ENCODE results near the gene CWC22.
"Not testable (repeated sequence)": the region's sequence is repeated elsewhere in the genome, so short reads cannot be mapped to it uniquely, and the experiment has no call there.

The CWC22 gene

GRCh38 chr2:180006781-180007579 lies at the start of gene CWC22:
Gene CWC22, minus strand, starts transcription at chr2:180007297. Its CDS starts 13,956 bp downstream, at chr2:179993341.
- DNase-seq, result peak; percentile 26 to 97 (median 86)

DNA sequence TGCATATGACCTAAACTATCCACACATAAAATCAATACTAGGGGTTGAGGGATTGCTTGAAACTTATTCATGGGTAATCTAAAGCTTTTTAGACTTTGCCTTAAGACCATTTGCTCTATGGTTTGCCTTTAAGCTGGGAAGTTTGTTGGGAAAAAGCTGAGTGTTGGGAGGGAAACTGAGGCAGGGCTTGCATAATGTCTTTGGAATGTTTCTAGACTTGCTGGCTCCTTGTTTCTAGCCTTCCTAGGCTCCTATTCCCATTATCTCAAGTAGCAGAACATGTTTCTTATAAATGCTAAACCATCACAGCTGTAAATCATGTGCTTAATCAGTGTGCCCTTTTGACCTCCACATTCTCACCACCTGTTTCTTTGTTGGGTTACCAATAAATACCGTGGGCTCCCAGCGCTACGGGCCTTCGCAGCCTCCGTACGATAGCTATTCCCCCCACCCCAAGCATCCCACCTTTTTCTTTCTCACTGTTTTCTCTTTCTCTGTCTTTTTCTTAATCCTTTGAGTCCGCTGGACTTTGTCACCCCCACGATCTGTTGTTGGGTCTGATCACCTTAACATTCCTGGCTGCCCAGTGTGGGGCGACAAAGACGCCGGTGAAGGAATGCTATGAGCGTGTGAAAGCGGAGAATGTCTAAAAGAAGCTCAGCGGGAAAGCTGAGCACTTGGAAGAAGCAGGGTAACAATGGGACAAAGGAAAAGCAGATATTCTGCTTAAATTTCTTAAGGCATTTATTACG lies 49.4 kb upstream of the CWC22 start:
- DNase-seq, result no peak

- DNase-seq, result not testable (repeated sequence)
Measured at GRCh38 chr2:180054576-180054975, 47.5 kb upstream of the CWC22 start.

DNA sequence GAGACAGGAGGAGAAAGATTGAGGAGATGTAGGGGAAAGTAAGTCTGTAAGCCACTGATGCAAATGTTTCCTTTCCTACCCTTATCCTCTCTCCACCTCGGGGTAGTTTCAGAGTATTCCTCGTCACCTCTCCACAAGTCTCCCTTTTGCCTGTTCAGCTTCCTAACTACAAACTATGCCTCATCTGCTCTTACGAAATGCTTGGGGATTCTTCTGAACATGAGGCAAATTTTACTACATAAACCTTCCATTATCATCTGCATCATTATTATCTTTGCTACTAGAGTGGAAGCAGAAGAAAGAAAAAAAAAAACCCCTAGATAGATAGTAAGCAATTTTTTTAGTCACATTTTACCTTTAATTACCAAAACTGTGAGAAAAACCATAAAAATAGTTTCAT lies 43.1 kb upstream of the CWC22 start:
- DNase-seq, result no peak

DNA sequence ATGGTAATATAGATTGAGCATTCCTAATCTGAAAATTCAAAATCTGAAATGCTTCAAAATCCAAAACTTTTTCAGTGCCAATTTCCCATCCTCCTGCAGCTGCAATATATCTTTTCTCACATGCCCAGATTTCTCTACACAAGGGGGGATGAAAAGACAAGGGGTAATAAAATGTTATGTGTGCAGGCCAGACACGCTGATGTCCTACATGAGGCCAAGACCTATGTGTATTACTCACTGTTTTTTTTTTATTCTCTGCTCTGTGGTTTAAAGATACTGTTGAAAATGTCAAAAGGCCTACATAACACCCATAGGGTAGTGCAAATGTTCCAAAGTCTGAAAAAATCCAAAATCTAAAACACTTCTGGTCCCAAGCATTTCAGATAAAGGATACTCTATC lies 41.2 kb upstream of the CWC22 start:
- DNase-seq, result no peak

DNA sequence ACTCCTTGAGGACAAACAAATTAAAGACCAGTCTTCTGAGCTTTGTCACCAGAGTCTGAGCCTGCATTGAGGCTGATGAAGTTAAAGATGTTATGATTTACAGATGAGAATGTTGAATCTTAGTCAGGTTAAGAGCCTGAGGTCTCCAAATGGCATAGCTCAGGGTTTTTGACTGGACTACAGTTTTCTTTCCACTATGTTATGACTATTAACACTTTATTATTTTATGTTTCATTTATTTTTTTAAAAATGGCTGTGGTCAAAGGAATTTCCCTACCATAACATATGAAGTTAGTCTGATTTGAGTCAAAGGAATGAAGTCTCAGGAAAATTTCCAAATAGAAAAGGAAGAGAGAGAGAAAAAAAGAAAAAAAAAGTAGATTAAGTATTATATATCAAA lies 39.7 kb upstream of the CWC22 start:
- no peak for DNase-seq

- DNase-seq, result no peak
Measured at GRCh38 chr2:180046202-180046601, 39.1 kb upstream of the CWC22 start.

GRCh38 chr2:180040146-180040925 lies 33.2 kb upstream of the CWC22 start:
- no peak for DNase-seq

- no peak for DNase-seq
Measured at GRCh38 chr2:180038997-180039396, 31.9 kb upstream of the CWC22 start.

GRCh38 chr2:180033993-180034894 lies 27.1 kb upstream of the CWC22 start:
- DNase-seq, result no peak

DNA sequence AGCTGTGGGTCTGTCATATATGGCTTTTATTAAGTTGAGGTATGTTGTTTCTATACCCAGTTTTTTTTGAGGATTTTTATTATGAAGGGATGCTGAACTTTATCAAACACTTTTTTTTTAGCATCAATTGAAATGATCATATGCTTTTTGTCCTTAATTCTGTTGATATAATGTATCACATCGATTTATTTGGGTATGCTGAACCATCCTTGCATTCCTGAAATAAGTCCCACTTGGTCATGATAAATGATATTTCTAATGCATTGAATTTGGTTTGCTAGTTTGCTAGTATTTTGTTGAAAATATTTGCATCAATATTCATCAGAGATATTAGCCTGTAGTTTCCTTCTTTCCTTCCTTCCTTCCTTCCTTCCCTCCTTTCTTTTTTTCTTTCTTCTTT lies 22.5 kb upstream of the CWC22 start:
- no peak for DNase-seq

- DNase-seq, result no peak
Measured at GRCh38 chr2:180021850-180022249, 14.8 kb upstream of the CWC22 start.

DNA sequence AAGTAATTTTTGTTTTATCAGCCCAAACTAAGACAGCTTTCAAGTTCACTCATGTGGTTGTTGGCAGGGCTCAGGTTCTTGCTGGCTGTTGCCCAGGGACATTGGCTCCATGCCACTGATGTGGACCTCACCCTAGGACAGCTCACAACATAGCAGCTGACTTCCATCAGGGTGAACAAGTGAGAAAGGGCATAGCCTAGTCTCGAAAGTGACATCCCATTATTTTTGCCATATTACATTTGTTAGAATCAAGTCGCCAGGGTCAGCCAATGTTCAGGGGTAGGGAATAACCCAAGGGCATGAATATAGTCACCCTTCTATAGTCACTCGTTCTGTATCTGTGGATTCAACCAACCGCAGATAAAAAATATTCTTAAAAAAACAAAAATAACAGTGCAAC lies 10.7 kb upstream of the CWC22 start:
- DNase-seq, result no peak

DNA sequence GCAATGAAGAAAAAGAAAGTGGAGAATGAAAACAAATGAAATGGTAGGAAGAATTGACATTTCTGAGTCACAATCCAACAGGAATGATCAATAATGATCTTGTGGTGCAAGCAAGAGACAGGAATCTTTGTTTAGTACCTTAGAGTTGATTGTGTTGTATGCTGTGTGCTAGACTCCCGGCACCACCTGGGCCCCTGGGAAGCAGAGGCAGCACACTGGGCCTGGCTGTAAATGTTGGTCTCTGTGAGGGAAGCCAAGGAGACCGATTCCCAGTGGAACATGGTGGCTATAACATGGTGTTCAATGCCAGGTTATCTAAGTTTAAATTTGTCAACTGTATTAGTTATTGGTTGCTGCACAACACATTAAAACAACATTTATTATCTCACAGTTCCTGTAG lies 9.8 kb upstream of the CWC22 start:
- DNase-seq, result no peak

- DNase-seq, result no peak
Measured at GRCh38 chr2:180015951-180016709, 9.0 kb upstream of the CWC22 start.

DNA sequence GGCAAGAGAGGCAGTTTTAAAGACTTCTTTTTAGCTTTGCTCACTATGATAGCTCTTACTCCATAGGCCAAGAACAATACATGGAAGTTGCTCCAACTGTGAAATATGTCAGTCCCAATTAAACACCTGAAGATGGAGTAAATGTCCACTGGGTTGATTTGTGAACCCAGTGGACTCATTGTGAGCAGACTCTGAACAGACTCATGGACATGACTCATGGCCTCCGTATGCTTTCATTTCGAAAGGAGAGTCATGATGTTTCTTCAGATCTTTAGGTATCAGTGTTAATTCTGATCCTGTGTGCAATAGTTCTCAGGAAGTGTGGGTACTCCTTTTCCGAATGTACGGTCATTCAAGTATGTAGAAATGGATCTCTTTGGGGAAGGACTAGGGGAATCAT lies 5.4 kb upstream of the CWC22 start:
- no peak for DNase-seq

DNA sequence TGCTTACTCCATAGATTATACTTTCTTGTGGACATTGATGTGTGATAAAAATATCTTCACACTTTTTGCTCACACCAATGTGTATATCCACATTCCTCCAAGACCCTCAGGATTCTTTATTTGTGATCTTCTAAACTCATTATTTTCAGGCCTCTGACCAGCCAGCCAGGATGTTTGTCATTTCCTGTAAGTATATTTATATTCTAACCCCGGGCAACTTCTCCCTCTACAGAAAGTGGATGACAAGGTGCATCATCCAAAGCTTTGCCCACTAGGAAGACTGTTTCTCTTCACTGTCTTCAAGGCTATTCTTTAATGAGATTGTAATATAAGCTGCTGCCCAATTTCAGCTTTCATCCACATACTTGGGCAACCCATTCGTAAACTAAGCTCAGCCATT lies 3.6 kb upstream of the CWC22 start:
- no peak for DNase-seq

- no peak for DNase-seq
Measured at GRCh38 chr2:180006231-180006630, 866 bp downstream of the CWC22 start.

- DNase-seq, result not testable (repeated sequence)
Measured at GRCh38 chr2:180005465-180005864, 1.6 kb downstream of the CWC22 start.

DNA sequence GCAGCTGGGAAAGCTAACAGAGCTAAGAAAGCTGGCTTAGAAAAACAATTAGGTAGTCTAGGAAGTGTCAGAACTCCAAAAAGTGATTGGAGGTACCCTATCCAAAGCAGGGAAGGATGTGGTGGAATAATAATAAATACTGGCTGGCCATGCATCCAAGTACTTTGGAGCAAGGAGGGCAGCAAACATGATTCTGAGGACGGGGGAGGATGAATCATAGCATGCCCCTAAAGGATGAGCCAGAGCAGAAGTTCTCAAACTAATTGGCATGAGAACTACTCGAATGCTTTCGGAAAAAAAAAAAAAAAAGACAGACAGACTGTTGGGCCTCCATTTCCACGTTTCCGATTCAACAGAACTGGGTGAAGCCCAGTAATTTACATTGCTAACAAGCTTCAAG lies 2.4 kb downstream of the CWC22 start:
- DNase-seq, result no peak

GRCh38 chr2:180003559-180003958 lies 3.5 kb downstream of the CWC22 start:
- DNase-seq, result no peak

All from C1 segment of cervical spinal cord (tissue), 14 donors.